Testis (tissue), 3 donors: ENCODE data around the gene TMEM229B. TPM values are rescaled to one million over a fixed set of nuclear protein-coding genes. Genes with fewer than 3 reads are reported as not detected.
"Not testable (repeated sequence)": the region's sequence is repeated elsewhere in the genome, so short reads cannot be mapped to it uniquely, and the experiment has no call there.

Experiments used
- DNase-seq: peaks from one replicate; pipeline ENCODE4 v3.0.0-alpha.2; 2019
- H3K27ac ChIP-seq, 2 donors: fragments of 200-600 bp; sonication (generic); one replicate each; pipeline ENCODE4 v1.5.1; 2019
- H3K27me3 ChIP-seq: fragments of 200-600 bp; sonication (generic); one replicate; pipeline ENCODE4 v1.5.1; 2019
- H3K36me3 ChIP-seq: fragments of 200-600 bp; sonication (generic); one replicate; pipeline ENCODE4 v1.5.1; 2017; ENCODE audit warnings: low read depth; ENCODE audit errors: missing control alignments
- H3K4me1 ChIP-seq: fragments of 200-600 bp; sonication (generic); one replicate; pipeline ENCODE4 v1.5.1; 2019
- H3K4me3 ChIP-seq, 2 donors: fragments of 200-600 bp; sonication (generic); one replicate each; pipeline ENCODE4 v1.5.1; 2017 to 2019
- H3K9me3 ChIP-seq: fragments of 200-600 bp; sonication (generic); one replicate; pipeline ENCODE4 v1.5.1; 2017
- CTCF ChIP-seq, 3 experiments: fragments of 450-650 bp in 2 of 3; fragments of 200-600 bp in 1 of 3; sonication (generic) in 1 of 3; IDR thresholded peaks; one replicate each; pipeline ENCODE4 v1.5.1; 2016 to 2019; ENCODE audit warnings: antibody characterized with exemption in 3 of 3, mild to moderate bottlenecking in 2 of 3, moderate library complexity in 1 of 3
- POLR2A ChIP-seq: fragments of 450-650 bp; IDR thresholded peaks from one replicate; pipeline ENCODE4 v1.6.1; 2017; ENCODE audit warnings: antibody characterized with exemption, mild to moderate bottlenecking, moderate library complexity
- WGBS, 2 donors: methylation state at CpG; one replicate each; pipeline ENCODE4 v1.1.5; 2018; 5-methylcytosine and 5-hydroxymethylcytosine counted together
- intact Hi-C: fragments of 100-400 bp; cut with DNase I; formaldehyde crosslinking; loops from one replicate; pipeline ENCODE4 v1.15.1; 2023; ENCODE audit warnings: low total_unique reads
- polyA plus RNA-seq: library from polyadenylated mRNA; stranded (reverse); fragments of 350-450 nt; fragmentation: Illumina TruSeq; extraction: RNeasy Lipid Tissue Mini Kit (QIAGEN cat#74804); gene quantifications from one replicate; pipeline ENCODE4 v1.2.3, GENCODE V29; 2014; ENCODE audit warnings: low read depth, low replicate concordance; ENCODE audit not compliant: insufficient read depth
- total RNA-seq, 2 donors: library from RNA; depleted of rRNA; stranded (reverse); fragments of >200 nt; gene quantifications; one replicate each; pipeline ENCODE4 v1.2.3, GENCODE V29; 2016

Gene TMEM229B
- total and polyA plus RNA-seq, 3 donors from 2014 or later: 12.6 to 77.4 (median 59.6) TPM

GRCh38 chr14:67459336-67459735, 29.2 kb downstream of the TMEM229B start:
- Histone ChIP-seq H3K36me3 (no peaks in the 10 kb centered on the region), H3K27me3 (no peaks in the 10 kb centered on the region), H3K9me3 (no peaks in the 10 kb centered on the region), H3K4me3 (no peak overlapping the region), H3K27ac (no peak overlapping the region), H3K4me1 (no peaks in the 10 kb centered on the region)
- 87 to 95% methylated on average over 5 of the region's 5 CpGs for WGBS, 2 donors
- TF ChIP-seq POLR2A: no peak
- intact Hi-C loops: no loop called here
- no peak for DNase-seq

DNA sequence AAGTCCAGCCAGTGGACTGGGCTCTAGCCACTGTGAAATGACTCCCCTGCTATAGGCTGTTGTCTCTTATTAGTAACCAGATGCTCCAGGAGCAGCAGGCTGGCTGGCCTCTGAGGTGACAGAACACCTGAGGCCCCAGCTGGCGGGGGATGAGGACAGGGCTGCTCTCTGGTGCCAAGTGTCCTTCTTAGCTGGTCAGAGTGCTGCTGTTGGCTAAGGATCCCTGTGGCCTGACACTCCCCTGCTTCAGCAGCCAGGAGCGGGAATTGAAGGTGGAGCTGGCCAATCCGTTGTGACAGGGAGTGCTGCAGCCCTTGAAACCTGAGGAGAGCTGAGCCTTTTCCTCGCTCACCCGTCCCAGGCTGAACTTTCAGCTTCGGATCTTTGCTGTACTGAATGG, 30.7 kb downstream of the TMEM229B start:
- Histone ChIP-seq H3K9me3 (no peaks in the 10 kb centered on the region), H3K27me3 (no peaks in the 10 kb centered on the region), H3K36me3 (no peaks in the 10 kb centered on the region), H3K27ac (no peak overlapping the region), H3K4me1 (no peaks in the 10 kb centered on the region), H3K4me3 (no peak overlapping the region)
- DNase-seq: no peak
- TF ChIP-seq POLR2A: no peak
- no peak for TF ChIP-seq CTCF (IDR thresholded peaks at IDR 0.05)
- 40 to 58% methylated on average over 6 of the region's 6 CpGs for WGBS, 2 donors
- intact Hi-C loops: no loop called here

GRCh38 chr14:67456732-67457131, 31.8 kb downstream of the TMEM229B start:
- intact Hi-C loops: no loop called here
- TF ChIP-seq CTCF (IDR thresholded peaks at IDR 0.05) (no peak), POLR2A (no peak)
- 83 to 94% methylated on average over 5 of the region's 5 CpGs for WGBS, 2 donors

GRCh38 chr14:67453575-67454300, 34.8 kb downstream of the TMEM229B start:
- 85 to 88% methylated on average over 5 of the region's 5 CpGs for WGBS, 2 donors
- no peaks in the 10 kb centered on the region for H3K36me3 ChIP-seq
- TF ChIP-seq POLR2A (no peak), CTCF (IDR thresholded peaks at IDR 0.05) (no peak)
- H3K27me3 ChIP-seq: no peaks in the 10 kb centered on the region
- intact Hi-C loops: no loop called here
- no peaks in the 10 kb centered on the region for H3K4me1 ChIP-seq
- H3K27ac ChIP-seq: no peak overlapping the region
- no peaks in the 10 kb centered on the region for H3K9me3 ChIP-seq
- DNase-seq: no peak
- H3K4me3 ChIP-seq: no peak overlapping the region

More at GRCh38 chr14:67456732-67457131, 31.8 kb downstream of the TMEM229B start:
- H3K36me3 ChIP-seq: no peaks in the 10 kb centered on the region
- no peaks in the 10 kb centered on the region for H3K27me3 ChIP-seq
- no peak overlapping the region for H3K27ac ChIP-seq
- DNase-seq: no peak
- H3K4me3 ChIP-seq: no peak overlapping the region
- H3K9me3 ChIP-seq: no peaks in the 10 kb centered on the region
- no peaks in the 10 kb centered on the region for H3K4me1 ChIP-seq

DNA sequence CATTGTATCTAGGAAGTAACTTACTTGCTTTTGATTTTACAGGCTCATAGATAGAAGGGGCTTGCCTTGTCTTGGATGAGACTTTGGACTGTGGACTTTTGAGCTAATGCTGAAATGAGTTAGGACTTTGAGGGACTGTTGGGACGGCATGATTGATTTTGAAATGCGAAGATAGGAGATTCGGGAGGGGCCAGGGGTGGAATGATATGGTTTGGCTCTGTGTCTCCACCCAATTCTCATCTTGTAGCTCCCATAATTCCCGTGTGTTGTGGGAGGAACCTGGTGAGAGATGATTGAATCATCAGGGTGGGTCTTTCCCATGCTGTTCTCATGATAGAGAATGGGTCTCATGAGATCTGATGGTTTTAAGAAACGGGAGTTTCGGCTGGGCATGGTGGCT, 36.9 kb downstream of the TMEM229B start:
- H3K27ac ChIP-seq, H3K36me3 ChIP-seq, H3K9me3 ChIP-seq, H3K4me3 ChIP-seq, H3K4me1 ChIP-seq, intact Hi-C loops, DNase-seq, H3K27me3 ChIP-seq: not testable (repeated sequence)
- 95 to 98% methylated on average over 6 of the region's 6 CpGs for WGBS, 2 donors

DNA sequence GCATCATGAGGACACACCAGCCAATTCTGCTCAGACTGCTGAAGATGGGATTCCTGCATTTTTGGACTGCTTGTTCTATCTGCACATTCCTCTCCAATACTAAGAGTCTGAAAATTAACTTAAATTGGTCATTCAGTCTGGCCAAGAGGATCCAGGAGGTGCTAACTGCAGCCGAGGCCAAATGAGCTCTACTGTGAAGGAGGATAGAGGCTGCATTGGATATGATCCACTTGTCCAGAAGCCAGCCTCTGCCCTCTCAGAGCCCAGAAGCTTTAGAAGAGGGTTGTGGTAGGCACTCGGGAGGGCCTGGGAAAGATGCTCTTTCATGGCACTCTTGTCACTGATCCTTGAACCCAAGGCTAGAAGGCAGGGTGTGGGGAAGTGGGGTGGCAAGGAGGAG, 39.4 kb downstream of the TMEM229B start:
- no peaks in the 10 kb centered on the region for H3K9me3 ChIP-seq
- no peaks in the 10 kb centered on the region for H3K4me1 ChIP-seq
- H3K4me3 ChIP-seq: no peak overlapping the region
- no peak for TF ChIP-seq POLR2A
- TF ChIP-seq CTCF (IDR thresholded peaks at IDR 0.05): no peak
- no peaks in the 10 kb centered on the region for H3K36me3 ChIP-seq
- DNase-seq: no peak
- no peak overlapping the region for H3K27ac ChIP-seq
- no peaks in the 10 kb centered on the region for H3K27me3 ChIP-seq
- intact Hi-C loops: no loop called here
- 53 to 55% methylated on average over 2 of the region's 2 CpGs for WGBS, 2 donors
